RWPE1 (cell line): ENCODE results near the gene HAUS3.

Experiments used
- CTCF ChIA-PET: fragments of 350-600 bp; sonication (Branson Sonifier 250); formaldehyde crosslinking; extraction: SDS; loops from one replicate; lab custom pipeline; 2021; lab: Yijun Ruan, JAX
- POLR2A ChIA-PET: fragments of 400-600 bp; formaldehyde crosslinking; extraction: SDS; loops from one replicate; lab custom pipeline; 2020; ENCODE audit warnings: antibody characterized with exemption; ENCODE audit not compliant: low non-redundant PET; lab: Yijun Ruan, JAX
- DNase-seq: peaks from one replicate; pipeline ENCODE4 v3.0.0; 2012; ENCODE audit warnings: low spot score
- H3K27ac ChIP-seq: fragments of 450-650 bp; 2 replicates; pipeline ENCODE4 v1.5.1; 2017
- TF ChIP-seq, protein P1 (sequence below): fragments of 450-650 bp; conservative IDR thresholded peaks from 2 replicates; pipeline ENCODE4 v1.5.1; 2017; ENCODE audit warnings: low read depth, mild to moderate bottlenecking

Gene HAUS3

DNA sequence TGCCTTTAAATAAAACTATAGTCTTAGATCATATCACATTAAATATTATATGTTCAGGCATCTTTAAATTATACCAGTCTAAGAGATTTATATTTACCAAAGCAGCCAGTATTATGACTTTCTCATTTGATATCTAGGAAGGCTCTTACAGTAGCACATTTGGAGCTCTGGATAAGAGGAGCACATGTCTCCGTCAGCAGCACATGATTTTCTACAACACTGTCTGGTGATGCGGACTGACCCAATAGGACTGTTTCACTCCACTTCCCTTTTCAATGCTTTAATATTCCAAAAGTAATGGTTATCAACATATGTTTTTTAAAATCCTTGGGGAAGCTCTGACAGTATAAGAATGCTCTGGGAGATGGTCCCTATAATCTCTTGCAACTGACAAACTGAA, 61.5 kb downstream of the HAUS3 start:
- ChIA-PET CTCF (no interaction called here), POLR2A (no interaction called here)
- DNase-seq, result no peak
- no peak overlapping the region for H3K27ac ChIP-seq
- TF ChIP-seq, protein P1, sequence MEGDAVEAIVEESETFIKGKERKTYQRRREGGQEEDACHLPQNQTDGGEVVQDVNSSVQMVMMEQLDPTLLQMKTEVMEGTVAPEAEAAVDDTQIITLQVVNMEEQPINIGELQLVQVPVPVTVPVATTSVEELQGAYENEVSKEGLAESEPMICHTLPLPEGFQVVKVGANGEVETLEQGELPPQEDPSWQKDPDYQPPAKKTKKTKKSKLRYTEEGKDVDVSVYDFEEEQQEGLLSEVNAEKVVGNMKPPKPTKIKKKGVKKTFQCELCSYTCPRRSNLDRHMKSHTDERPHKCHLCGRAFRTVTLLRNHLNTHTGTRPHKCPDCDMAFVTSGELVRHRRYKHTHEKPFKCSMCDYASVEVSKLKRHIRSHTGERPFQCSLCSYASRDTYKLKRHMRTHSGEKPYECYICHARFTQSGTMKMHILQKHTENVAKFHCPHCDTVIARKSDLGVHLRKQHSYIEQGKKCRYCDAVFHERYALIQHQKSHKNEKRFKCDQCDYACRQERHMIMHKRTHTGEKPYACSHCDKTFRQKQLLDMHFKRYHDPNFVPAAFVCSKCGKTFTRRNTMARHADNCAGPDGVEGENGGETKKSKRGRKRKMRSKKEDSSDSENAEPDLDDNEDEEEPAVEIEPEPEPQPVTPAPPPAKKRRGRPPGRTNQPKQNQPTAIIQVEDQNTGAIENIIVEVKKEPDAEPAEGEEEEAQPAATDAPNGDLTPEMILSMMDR, result no peak

DNA sequence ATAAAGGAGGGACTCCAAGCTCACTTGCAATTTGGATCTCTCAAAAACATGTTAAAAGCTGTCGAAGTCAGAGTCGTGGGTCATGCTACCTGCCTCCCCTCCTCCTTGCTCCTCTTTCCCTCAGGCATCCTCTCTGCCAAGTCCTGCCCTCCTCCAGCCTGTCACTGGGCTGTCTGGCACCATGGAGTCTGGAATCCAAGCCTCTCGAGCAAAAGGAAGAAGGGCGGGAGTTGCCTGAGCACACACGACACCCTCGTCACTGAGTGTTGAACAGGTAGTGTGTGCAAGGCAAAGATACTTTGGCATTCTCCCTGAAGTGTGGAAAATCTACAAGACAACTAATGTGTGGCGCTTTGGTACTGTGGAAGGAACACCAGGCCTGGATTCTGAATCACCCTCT, 62.2 kb downstream of the HAUS3 start:
- ChIA-PET CTCF (no interaction called here), POLR2A (no interaction called here)
- TF ChIP-seq, protein P1, result no peak
- DNase-seq, result no peak
- no peak overlapping the region for H3K27ac ChIP-seq

DNA sequence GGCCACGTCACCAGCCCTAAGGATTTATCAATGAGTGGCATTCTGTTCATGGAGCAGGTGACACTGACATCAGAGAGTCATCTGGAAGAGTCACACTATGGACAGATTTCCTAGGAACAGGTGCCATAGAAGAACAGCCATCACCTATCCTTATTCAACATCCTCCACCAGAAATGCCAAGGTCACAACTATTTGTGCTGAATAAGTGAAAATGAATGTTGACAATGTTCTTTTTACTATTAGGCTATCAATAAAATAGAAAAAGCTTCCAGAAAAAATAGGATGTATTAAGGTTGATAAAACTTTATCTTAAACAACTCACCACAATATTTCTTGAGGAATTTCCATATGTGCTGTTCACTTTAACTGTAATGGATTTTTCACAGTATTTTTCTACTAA, 62.9 kb downstream of the HAUS3 start:
- TF ChIP-seq, protein P1, result no peak
- no peak overlapping the region for H3K27ac ChIP-seq
- ChIA-PET CTCF (no interaction called here), POLR2A (no interaction called here)
- DNase-seq, result no peak
